ENCODE measurements around the gene COX15. TPM values are rescaled to one million over a fixed set of nuclear protein-coding genes. Genes with fewer than 3 reads are reported as not detected.

COX15 gene
- total RNA-seq, 1 experiment from 2014 or later = 49.9 TPM

DNA sequence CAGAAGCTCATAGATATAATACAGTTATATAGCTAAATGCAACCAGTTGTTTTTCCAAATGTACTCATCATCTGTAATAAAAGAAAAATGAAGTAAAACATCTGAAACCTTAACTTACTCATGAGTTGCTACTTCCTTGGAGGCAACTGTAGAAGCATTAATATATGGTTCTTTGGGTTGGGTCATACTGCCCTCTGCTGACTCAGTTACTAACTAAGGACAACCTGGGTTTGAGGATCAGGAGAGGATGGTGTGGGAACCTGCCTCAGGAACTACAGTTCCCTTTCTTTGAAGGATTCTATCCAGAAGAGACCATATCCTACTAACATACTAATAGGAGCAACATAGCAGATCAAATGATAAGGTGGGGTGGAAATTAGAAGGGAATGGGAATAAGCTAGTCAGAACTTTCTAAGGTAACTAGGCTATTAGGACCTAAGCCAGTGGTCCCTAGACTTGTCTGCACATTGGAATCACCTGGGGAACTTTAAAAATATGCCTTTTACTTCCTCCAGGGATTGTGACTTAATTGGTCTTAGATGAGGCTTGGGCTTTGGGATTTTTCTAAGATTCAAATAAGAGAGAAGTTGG lies 20.7 kb downstream of the COX15 start:
- peak; percentile 26 to 72 for DNase-seq
- Histone ChIP-seq H3K36me3 (peaks cover 12% of the 10 kb centered on the region), H3K4me1 (no peaks in the 10 kb centered on the region), H3K27me3 (no peaks in the 10 kb centered on the region), H3K4me3 (no peak overlapping the region), H3K9me3 (replicated peaks) (no peaks in the 10 kb centered on the region), H3K27ac (no peak overlapping the region)

DNA sequence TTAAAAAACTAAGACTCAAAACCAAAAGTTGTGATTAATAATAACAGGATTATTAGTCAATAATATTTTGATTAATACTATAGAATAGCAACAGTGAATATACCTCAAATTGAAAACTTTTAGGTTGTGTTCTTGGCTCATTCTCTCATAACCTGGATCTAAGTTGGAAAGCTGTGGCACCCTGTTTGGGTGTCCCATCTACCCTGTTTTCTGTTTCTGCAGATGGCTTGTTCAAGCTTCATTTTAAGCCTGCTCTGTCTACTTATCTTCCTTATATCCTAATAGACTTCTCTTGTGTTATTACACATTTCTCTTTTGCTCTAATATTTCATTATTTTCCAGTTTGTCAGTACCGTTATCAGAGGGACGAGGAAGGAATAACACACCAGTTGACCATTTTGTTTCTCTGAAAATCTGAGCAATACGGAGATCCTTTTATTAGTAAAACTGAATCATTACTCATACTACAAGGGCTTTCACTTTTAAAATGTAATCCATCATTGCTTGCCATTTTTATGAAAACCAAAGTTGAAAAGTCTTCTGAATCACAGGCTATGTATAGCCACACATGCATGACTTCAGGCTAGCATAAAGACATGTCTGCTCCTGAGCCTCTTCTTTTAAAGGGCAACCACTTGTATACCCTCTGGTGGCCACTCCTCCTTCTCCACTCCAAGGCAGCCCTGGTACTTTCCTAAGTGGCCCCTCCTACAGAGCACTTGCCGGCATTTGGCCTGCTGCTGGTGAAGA lies 22.3 kb downstream of the COX15 start:
- Histone ChIP-seq H3K4me3 (no peak overlapping the region), H3K27me3 (no peaks in the 10 kb centered on the region), H3K4me1 (no peaks in the 10 kb centered on the region), H3K36me3 (peaks cover 10% of the 10 kb centered on the region), H3K27ac (no peak overlapping the region), H3K9me3 (replicated peaks) (no peaks in the 10 kb centered on the region)
- DNase-seq = no peak

DNA sequence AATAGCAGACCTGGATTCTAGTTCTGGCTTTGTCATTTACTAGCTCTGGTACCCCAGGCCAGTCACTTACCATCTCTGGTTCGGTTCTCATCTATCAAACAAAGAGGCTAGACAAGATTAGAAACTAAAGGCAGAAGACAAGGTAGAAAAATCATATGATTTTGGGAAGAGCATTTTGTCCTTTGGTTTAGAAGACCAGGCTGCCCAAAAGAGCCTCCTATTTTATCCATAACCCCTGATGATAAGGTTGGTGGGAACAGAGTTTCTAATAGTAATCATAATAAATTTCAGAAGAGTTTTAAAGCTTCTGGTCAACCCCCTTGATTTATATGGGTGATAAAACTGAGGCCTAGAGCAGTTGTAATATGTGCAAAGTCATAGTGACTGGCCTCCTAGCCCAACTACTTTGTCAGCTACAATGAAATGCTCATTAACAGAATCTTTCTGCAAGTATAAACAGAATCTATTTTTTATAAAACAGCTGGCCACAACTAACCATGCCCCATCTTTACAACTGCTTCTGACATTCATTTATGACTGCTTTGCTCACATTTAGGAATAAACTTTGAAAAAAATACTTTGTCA lies 23.4 kb downstream of the COX15 start:
- Histone ChIP-seq H3K27ac (no peak overlapping the region), H3K27me3 (no peaks in the 10 kb centered on the region), H3K4me3 (no peak overlapping the region), H3K36me3 (peaks cover 14% of the 10 kb centered on the region), H3K4me1 (no peaks in the 10 kb centered on the region), H3K9me3 (replicated peaks) (no peaks in the 10 kb centered on the region)
- DNase-seq = no peak

DNA sequence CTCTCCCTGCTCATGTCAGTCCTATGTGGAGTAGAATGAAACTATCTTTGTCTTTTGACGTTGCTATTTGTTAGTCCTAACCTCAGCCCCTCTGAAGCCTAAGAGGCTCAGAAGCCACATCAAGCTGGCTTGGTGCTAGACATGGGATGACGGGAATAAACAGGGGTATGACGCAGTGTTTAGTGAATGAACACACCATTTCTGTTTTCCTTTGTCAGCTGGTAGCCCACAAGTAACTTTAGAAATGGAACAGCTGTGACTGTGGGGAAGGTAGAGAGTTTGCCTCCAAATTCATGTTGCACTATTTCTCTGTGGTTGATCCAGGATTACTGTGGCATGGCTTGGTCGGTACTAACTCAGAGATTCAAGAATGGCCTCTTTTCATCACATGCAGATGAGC lies 31.3 kb downstream of the COX15 start:
- Histone ChIP-seq H3K27ac (peak overlapping the region; percentile 26), H3K27me3 (no peaks in the 10 kb centered on the region), H3K9me3 (replicated peaks) (no peaks in the 10 kb centered on the region), H3K4me1 (peaks cover 12% of the 10 kb centered on the region; the same call in 1 of the 2 replicates), H3K36me3 (peaks cover 20% of the 10 kb centered on the region), H3K4me3 (no peak overlapping the region)
- peak; percentile 78 to 94 for DNase-seq

DNA sequence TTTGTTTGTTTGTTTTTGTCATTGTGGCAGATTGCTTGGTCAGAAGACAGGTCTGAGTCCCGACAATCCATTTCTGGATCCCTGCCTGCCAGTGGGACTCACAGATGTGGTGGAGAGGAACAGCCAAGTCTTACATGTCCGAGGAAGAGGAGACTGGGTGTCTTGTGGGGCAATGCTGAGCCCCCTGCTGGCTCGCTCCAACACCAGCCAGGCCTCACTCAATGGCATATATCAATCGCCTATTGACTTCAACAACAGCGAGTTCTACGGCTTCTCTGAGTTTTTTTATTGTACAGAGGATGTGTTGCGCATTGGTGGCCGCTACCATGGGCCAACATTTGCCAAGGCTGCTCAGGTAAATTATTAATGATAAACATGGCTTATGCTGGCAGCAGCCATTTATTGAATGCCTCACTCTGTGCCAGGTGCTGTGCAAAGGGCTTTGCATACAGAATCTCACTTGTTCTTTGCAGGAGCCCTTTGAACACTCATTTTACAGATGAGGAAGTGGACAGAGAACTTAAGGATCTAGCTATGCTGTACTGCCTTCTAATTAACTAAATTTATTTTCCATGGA lies 33.3 kb downstream of the COX15 start:
- Histone ChIP-seq H3K4me3 (no peak overlapping the region), H3K27me3 (no peaks in the 10 kb centered on the region), H3K4me1 (peaks cover 12% of the 10 kb centered on the region; the same call in 1 of the 2 replicates), H3K36me3 (peaks cover 18% of the 10 kb centered on the region), H3K27ac (no peak overlapping the region), H3K9me3 (replicated peaks) (no peaks in the 10 kb centered on the region)
- no peak for DNase-seq

DNA sequence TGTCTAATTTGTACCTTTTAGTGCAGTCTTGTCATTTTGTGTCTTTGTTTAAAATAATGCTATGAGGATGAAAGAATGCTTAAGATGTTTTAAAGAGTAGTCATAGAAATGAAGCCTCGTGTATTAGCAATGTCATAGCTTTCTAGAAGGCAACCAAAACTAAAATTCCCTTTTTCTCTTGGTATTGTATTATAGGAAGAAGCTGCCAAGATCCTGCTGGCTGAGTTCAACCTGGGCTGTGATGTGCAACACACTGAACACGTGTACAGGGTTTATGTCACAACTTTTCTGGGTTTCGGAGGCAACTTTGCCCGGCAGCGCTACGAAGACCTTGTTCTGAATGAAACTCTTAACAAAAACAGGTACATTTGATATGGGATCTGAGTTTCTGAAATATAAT lies 36.2 kb downstream of the COX15 start:
- H3K27me3 ChIP-seq = no peaks in the 10 kb centered on the region
- DNase-seq = no peak
- H3K9me3 ChIP-seq (replicated peaks) = no peaks in the 10 kb centered on the region
- no peak overlapping the region for H3K27ac ChIP-seq
- H3K36me3 ChIP-seq = peaks cover 19% of the 10 kb centered on the region
- H3K4me3 ChIP-seq = no peak overlapping the region
- H3K4me1 ChIP-seq = 0 out of 2 replicates have a peak, but pooled peaks cover 7% of the 10 kb centered on the region

- no peaks in the 10 kb centered on the region for H3K4me1 ChIP-seq
- H3K9me3 ChIP-seq (replicated peaks) = no peaks in the 10 kb centered on the region
- no peak overlapping the region for H3K27ac ChIP-seq
- DNase-seq = no peak
- no peak overlapping the region for H3K4me3 ChIP-seq
- H3K27me3 ChIP-seq = no peaks in the 10 kb centered on the region
- peaks cover 21% of the 10 kb centered on the region for H3K36me3 ChIP-seq
These were observed 37.9 kb downstream of the COX15 start for GRCh38 chr10:99693933-99694583.

GRCh38 chr10:99689461-99689860 lies 42.5 kb downstream of the COX15 start:
- no peak for DNase-seq
- Histone ChIP-seq H3K9me3 (replicated peaks) (no peaks in the 10 kb centered on the region), H3K36me3 (peaks cover 6% of the 10 kb centered on the region; the same call in 1 of the 2 replicates), H3K4me3 (no peak overlapping the region), H3K4me1 (no peaks in the 10 kb centered on the region), H3K27ac (no peak overlapping the region), H3K27me3 (no peaks in the 10 kb centered on the region)

- H3K27ac ChIP-seq = no peak overlapping the region
- no peaks in the 10 kb centered on the region for H3K27me3 ChIP-seq
- H3K4me3 ChIP-seq = no peak overlapping the region
- H3K9me3 ChIP-seq (replicated peaks) = no peaks in the 10 kb centered on the region
- peaks cover 16% of the 10 kb centered on the region for H3K36me3 ChIP-seq
- no peak for DNase-seq
- no peaks in the 10 kb centered on the region for H3K4me1 ChIP-seq
These were observed 46.3 kb downstream of the COX15 start for GRCh38 chr10:99685597-99685967.

DNA sequence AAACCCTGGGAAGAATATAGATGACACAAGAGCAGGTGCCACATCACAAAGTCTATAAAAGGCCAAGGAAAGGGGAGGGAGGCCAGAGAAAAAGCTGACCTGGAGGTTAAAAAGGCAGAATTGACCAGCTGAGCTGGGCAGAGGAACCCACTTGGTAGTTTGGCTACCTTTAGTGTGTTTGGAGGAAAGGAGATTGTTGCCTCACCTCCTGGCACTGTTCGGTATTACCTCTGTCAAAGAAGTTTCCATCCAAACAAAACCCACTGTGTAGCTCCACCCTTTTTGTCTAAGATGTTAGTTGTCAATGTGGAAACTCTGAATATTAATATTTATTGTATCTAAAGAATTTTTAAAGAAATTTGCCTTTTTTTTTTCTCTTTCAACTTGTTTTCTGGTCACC lies 49.2 kb downstream of the COX15 start:
- Histone ChIP-seq H3K4me3 (no peak overlapping the region), H3K27ac (no peak overlapping the region), H3K9me3 (replicated peaks) (no peaks in the 10 kb centered on the region), H3K27me3 (no peaks in the 10 kb centered on the region), H3K36me3 (peaks cover 17% of the 10 kb centered on the region), H3K4me1 (no peaks in the 10 kb centered on the region)
- no peak for DNase-seq

Other genes starting within 250 kb of the COX15 start
- not detected in 2 replicates for gene NKX2-3, start 199.2 kb downstream of the COX15 start, total RNA-seq (2014; rRNA removed; shearing (Covaris generic))
- gene SLC25A28, start 111.7 kb downstream of the COX15 start, total RNA-seq (2014; rRNA removed; shearing (Covaris generic)) = 18.0 and 20.6 TPM in 2 replicates
- gene ENTPD7, start 72.6 kb downstream of the COX15 start, total RNA-seq (2014; rRNA removed; shearing (Covaris generic)) = 17.5 and 19.7 TPM in 2 replicates
- gene CUTC, start 107 bp upstream of the COX15 start, total RNA-seq (2014; rRNA removed; shearing (Covaris generic)) = 15.5 and 18.3 TPM in 2 replicates
- 0.08 and 0.24 TPM in 2 replicates for gene ABCC2, start 50.5 kb upstream of the COX15 start, total RNA-seq (2014; rRNA removed; shearing (Covaris generic))

Measured in SJCRH30 (cell line).